ENCODE measurements around the gene FBXL13.

GRCh38 chr7:103058122-103058521 lies 16.5 kb downstream of the FBXL13 start:
- no peak for TF ChIP-seq CTCF (IDR thresholded peaks at IDR 0.05)
- TF ChIP-seq POLR2A (IDR thresholded peaks at IDR 0.05) = no peak
